Endothelial cell of umbilical vein (primary cell): ENCODE data around the gene TRAPPC10. TPM values are rescaled to one million over a fixed set of nuclear protein-coding genes. Genes with fewer than 3 reads are reported as not detected.

Experiments used
- BruUV-seq: library from RNA; stranded (reverse); fragments of 400-500 nt; replicated peaks from 2 replicates; lab custom pipeline; 2021; lab: Mats Ljungman, UMichigan
- CTCF ChIA-PET: fragments of 300-600, 350-600 bp; sonication (Branson Sonifier 250); formaldehyde crosslinking; loops from one replicate; lab custom pipeline; 2021; ENCODE audit warnings: antibody characterized with exemption, inconsistent platforms; lab: Charles Lee
- POLR2A ChIA-PET: fragments of 300-600, 350-600 bp; sonication (Branson Sonifier 250); formaldehyde crosslinking; loops from one replicate; lab custom pipeline; 2021; ENCODE audit warnings: antibody characterized with exemption, inconsistent platforms; lab: Charles Lee
- DNase-seq: peaks from one replicate; pipeline ENCODE4 v3.0.0-alpha.2; 2011; ENCODE audit warnings: low read depth, low spot score
- FAIRE-seq: peaks from 2 replicates; lab custom pipeline; 2011; peaks lifted over from hg19 to GRCh38; lab: Jason Lieb, UNC
- H2AFZ ChIP-seq: 2 replicates; pipeline ENCODE4 v1.6.0; 2012; ENCODE audit warnings: low read depth, low read length, control low read depth, inconsistent platforms
- H3K27ac ChIP-seq: 2 replicates; pipeline ENCODE4 v1.5.1; 2011; ENCODE audit warnings: low read depth, mild to moderate bottlenecking, control low read depth, low read length, moderate library complexity; ENCODE audit not compliant: insufficient read depth
- H3K27me3 ChIP-seq, 2 experiments: 2 replicates each; pipeline versions ENCODE4 v1.6.0 to v1.6.1; 2011; ENCODE audit warnings: low read length in 2 of 2, mixed read lengths in 1 of 2; ENCODE audit not compliant: control insufficient read depth in 2 of 2, insufficient read depth in 2 of 2
- H3K36me3 ChIP-seq, 2 experiments: 2 replicates in 1 of 2; 3 replicates in 1 of 2; pipeline ENCODE4 v1.5.1; 2011; ENCODE audit warnings: low read length in 2 of 2, mild to moderate bottlenecking in 1 of 2, moderate library complexity in 1 of 2; ENCODE audit not compliant: control insufficient read depth in 2 of 2, insufficient read depth in 2 of 2; ENCODE audit errors: extremely low read depth in 1 of 2
- H3K4me1 ChIP-seq: 3 replicates; pipeline ENCODE4 v1.5.1; 2011; ENCODE audit warnings: mild to moderate bottlenecking, low read length; ENCODE audit not compliant: control insufficient read depth, insufficient read depth; ENCODE audit errors: extremely low read depth
- H3K4me2 ChIP-seq: 2 replicates; pipeline ENCODE4 v1.6.1; 2011; ENCODE audit warnings: low read length, control low read depth, mixed read lengths; ENCODE audit not compliant: insufficient read depth
- H3K4me3 ChIP-seq, 3 experiments: fragments of 200-600 bp in 1 of 3; sonication (generic), shearing (Covaris generic) in 1 of 3; replicated peaks in 1 of 3; 2 replicates each; pipeline ENCODE4 v1.5.1; 2011 to 2016; ENCODE audit warnings: control low read depth in 3 of 3, low read length in 3 of 3, mild to moderate bottlenecking in 2 of 3, inconsistent platforms in 1 of 3, low read depth in 1 of 3, moderate library complexity in 1 of 3; ENCODE audit not compliant: insufficient read depth in 1 of 3
- H3K79me2 ChIP-seq: 2 replicates; pipeline ENCODE4 v1.6.0; 2012; ENCODE audit warnings: low read length, inconsistent platforms; ENCODE audit not compliant: control insufficient read depth, insufficient read depth
- H3K9ac ChIP-seq: replicated peaks from 2 replicates; pipeline ENCODE3; 2011; ENCODE audit warnings: low read length, control low read depth; ENCODE audit not compliant: insufficient read depth; ENCODE audit errors: extremely low read depth
- H3K9me1 ChIP-seq: replicated peaks from 3 replicates; pipeline ENCODE4 v1.6.0; 2011; ENCODE audit warnings: mild to moderate bottlenecking, low read length; ENCODE audit not compliant: control insufficient read depth, insufficient read depth; ENCODE audit errors: extremely low read depth
- H3K9me3 ChIP-seq: replicated peaks from 2 replicates; pipeline ENCODE4 v1.5.1; 2012; ENCODE audit warnings: low read length, inconsistent platforms; ENCODE audit not compliant: control insufficient read depth, insufficient read depth
- H4K20me1 ChIP-seq: replicated peaks from 2 replicates; pipeline ENCODE3; 2011; ENCODE audit warnings: mild to moderate bottlenecking, low read length; ENCODE audit not compliant: control insufficient read depth, insufficient read depth; ENCODE audit errors: extremely low read depth
- CTCF ChIP-seq, 2 donors: IDR thresholded peaks; 1 replicate in 1 of 2; 2 replicates in 1 of 2; pipeline ENCODE4 v1.5.1; 2011; ENCODE audit warnings: low read length in 2 of 2, mild to moderate bottlenecking in 2 of 2, moderate library complexity in 2 of 2, control low read depth in 1 of 2, inconsistent platforms in 1 of 2, low read depth in 1 of 2; ENCODE audit not compliant: insufficient read depth in 1 of 2; ENCODE audit errors: extremely low read depth in 1 of 2
- EZH2 ChIP-seq: IDR thresholded peaks from 2 replicates; pipeline ENCODE4 v1.6.1; 2012; ENCODE audit warnings: borderline replicate concordance, low read depth, mild to moderate bottlenecking, moderate library complexity, low read length, inconsistent platforms; ENCODE audit not compliant: severe bottlenecking
- FOS ChIP-seq: IDR thresholded peaks from 2 replicates; pipeline ENCODE4 v1.6.1; 2011; ENCODE audit warnings: mild to moderate bottlenecking, low read length, moderate library complexity, borderline replicate concordance; ENCODE audit not compliant: insufficient read depth
- GATA2 ChIP-seq: IDR thresholded peaks from 2 replicates; pipeline ENCODE4 v1.7.0; 2011; ENCODE audit warnings: low read depth, mild to moderate bottlenecking, moderate library complexity, mixed read lengths, low read length; ENCODE audit not compliant: insufficient read length, insufficient read depth
- JUN ChIP-seq: IDR thresholded peaks from 2 replicates; pipeline ENCODE4 v1.6.1; 2011; ENCODE audit warnings: borderline replicate concordance, low read depth; ENCODE audit not compliant: insufficient read length, insufficient read depth
- MAX ChIP-seq: IDR thresholded peaks from 2 replicates; pipeline ENCODE4 v1.6.1; 2011; ENCODE audit not compliant: insufficient read depth, insufficient read length
- MYC ChIP-seq: IDR thresholded peaks from one replicate; pipeline ENCODE4 v1.6.1; 2011; ENCODE audit warnings: mild to moderate bottlenecking, low read depth, low read length
- POLR2A ChIP-seq: IDR thresholded peaks from 2 replicates; pipeline ENCODE4 v1.6.1; 2012; ENCODE audit warnings: low read depth, mild to moderate bottlenecking, control low read depth, low read length
- POLR2AphosphoS5 ChIP-seq: IDR thresholded peaks from 2 replicates; pipeline ENCODE4 v1.6.1; 2012; ENCODE audit warnings: low read depth, mild to moderate bottlenecking, control low read depth, low read length, moderate library complexity; ENCODE audit not compliant: insufficient read depth
- dilution Hi-C: fragments of 300-500 bp; cut with MboI; formaldehyde crosslinking; loops from one replicate; pipeline ENCODE4 v1.15.0; 2019; ENCODE audit warnings: low sequenced_read_pairs; ENCODE audit not compliant: extremely low pct_ligation_motif_present
- intact Hi-C: fragments of 100-400 bp; cut with micrococcal nuclease; formaldehyde crosslinking; loops from one replicate; pipeline ENCODE4 v1.10.0; 2022
- polyA plus RNA-seq, 4 experiments: library from polyadenylated mRNA; depleted of rRNA in 3 of 4; stranded (reverse) in 3 of 4; unstranded in 1 of 4; fragments of >200 nt; gene quantifications; 2 replicates each; pipeline versions ENCODE4 v1.2.1 to v1.2.3, GENCODE V29; 2011 to 2012; ENCODE audit warnings: missing spikeins in 1 of 4
- total RNA-seq: library from RNA; stranded (reverse); gene quantifications from 2 replicates; pipeline ENCODE4 v1.2.3, GENCODE V29; 2021

The TRAPPC10 gene
- total and polyA plus RNA-seq, 2 donors (not counting 3 experiments of a cell fraction or from before 2014, with no cell fraction given): 21.5 to 33.6 TPM

DNA sequence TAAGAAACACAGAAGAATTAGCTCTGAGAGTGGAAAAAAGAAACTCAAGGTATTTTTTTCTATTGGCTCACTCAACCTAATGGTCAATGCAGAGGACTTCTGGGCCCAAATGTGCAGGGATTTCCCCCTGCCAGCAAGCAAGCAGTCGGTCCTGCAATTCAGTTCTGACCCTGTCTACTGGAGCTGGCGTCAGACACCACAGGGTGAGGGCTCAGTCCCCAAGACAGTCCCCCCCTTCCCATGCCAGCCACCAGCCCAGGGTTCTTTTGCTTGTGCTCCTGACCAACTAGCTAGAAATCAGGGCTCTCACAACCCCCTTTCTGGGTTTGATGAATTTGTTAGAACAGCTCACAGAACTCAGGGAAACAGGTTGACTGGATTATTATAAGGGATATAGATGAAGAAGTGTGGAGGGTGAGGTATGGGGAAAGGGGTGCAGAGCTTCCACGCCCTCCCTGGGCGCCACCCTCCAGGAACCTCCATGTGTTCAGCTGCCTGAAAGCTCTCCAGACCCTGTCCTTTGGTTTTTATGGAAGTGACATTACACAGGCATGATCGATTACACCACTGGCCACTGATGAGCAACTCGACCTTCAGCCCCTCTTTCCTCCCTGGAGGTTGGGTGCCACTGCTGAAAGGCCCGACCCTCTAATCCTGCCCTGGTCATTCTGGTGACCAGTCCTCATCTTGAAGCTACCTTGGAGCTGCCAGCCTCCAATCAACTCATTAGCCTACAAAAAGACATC is 72.6 kb downstream of the TRAPPC10 start:
- Histone ChIP-seq H3K9me1 (no peaks in the 10 kb centered on the region), H3K36me3 (peaks cover 7 to 15% of the 10 kb centered on the region in 2 experiments), H3K9me3 (no peaks in the 10 kb centered on the region), H2AFZ (no peak overlapping the region), H3K9ac (no peak overlapping the region), H3K79me2 (peaks cover 6% of the 10 kb centered on the region), H3K4me1 (peaks cover 36% of the 10 kb centered on the region), H3K4me2 (no peak overlapping the region), H3K4me3 (no peak overlapping the region), H3K27ac (peak overlapping the region; percentile 84), H3K27me3 (no peaks in the 10 kb centered on the region), H4K20me1 (no peaks in the 10 kb centered on the region)
- TSS peak; percentile 21 for BruUV-seq
- TF ChIP-seq FOS: no peak
- no peak for TF ChIP-seq CTCF (IDR thresholded peaks at IDR 0.05; ENCODE audit: extremely low read depth in 1 of 2, insufficient read depth in 1 of 2, low read depth in 1 of 2, low read length in 2 of 2)
- no peak for TF ChIP-seq GATA2
- no peak for TF ChIP-seq POLR2AphosphoS5
- TF ChIP-seq JUN: no peak
- no peak for TF ChIP-seq MYC
- TF ChIP-seq EZH2: no peak
- no peak for TF ChIP-seq MAX
- no peak for TF ChIP-seq POLR2A
- CTCF ChIA-PET: interaction anchor here (1.2 to 2.5 kb wide), 5 partner anchors 9 to 213 kb away, joined by 3 to 15 read pairs (median 8); no protein-coding TSS in a partner anchor
- dilution Hi-C loops: no loop called here
- FAIRE-seq (no peak), DNase-seq (no peak)
- POLR2A ChIA-PET: interaction anchor here (0.7 kb wide), 1 partner anchor 1174 kb away, joined by 3 read pairs; no protein-coding TSS in a partner anchor
- intact Hi-C loops: no loop called here
